ENCODE results near the gene ANKRD33.

ANKRD33 gene

GRCh38 chr12:51907856-51908425 is 20.0 kb downstream of the ANKRD33 start:
- no peak overlapping the region for H3K9ac ChIP-seq (ENCODE audit: low read depth, low read length)
- no peaks in the 10 kb centered on the region for H3K9me3 ChIP-seq (ENCODE audit: insufficient read depth, low read depth, low read length)
- H3K4me1 ChIP-seq (ENCODE audit: insufficient read depth, low read length) = 0 out of 2 replicates have a peak, but pooled peaks cover 2% of the 10 kb centered on the region
- H3K36me3 ChIP-seq (ENCODE audit: insufficient read depth, low read depth, low read length) = no peaks in the 10 kb centered on the region
- peaks cover 61% of the 10 kb centered on the region for H3K27me3 ChIP-seq (ENCODE audit: insufficient read depth, low read length)
- H3K27ac ChIP-seq (ENCODE audit: low read length) = no peak overlapping the region
- H3K4me3 ChIP-seq (ENCODE audit: low read length) = peak overlapping the region; percentile 61; the same call in 1 of the 2 replicates

- H3K27me3 ChIP-seq (ENCODE audit: insufficient read depth, low read length) = peaks cover 61% of the 10 kb centered on the region
- H3K4me3 ChIP-seq (ENCODE audit: low read length) = no peak overlapping the region
- no peak overlapping the region for H3K9ac ChIP-seq (ENCODE audit: low read depth, low read length)
- no peak overlapping the region for H3K27ac ChIP-seq (ENCODE audit: low read length)
- no peaks in the 10 kb centered on the region for H3K9me3 ChIP-seq (ENCODE audit: insufficient read depth, low read depth, low read length)
- 0 out of 2 replicates have a peak, but pooled peaks cover 2% of the 10 kb centered on the region for H3K4me1 ChIP-seq (ENCODE audit: insufficient read depth, low read length)
- no peaks in the 10 kb centered on the region for H3K36me3 ChIP-seq (ENCODE audit: insufficient read depth, low read depth, low read length)
Observed at GRCh38 chr12:51908876-51909592, 21.1 kb downstream of the ANKRD33 start.

- Histone ChIP-seq H3K27me3 (ENCODE audit: insufficient read depth, low read length) (peaks cover 55% of the 10 kb centered on the region), H3K4me1 (ENCODE audit: insufficient read depth, low read length) (0 out of 2 replicates have a peak, but pooled peaks cover 2% of the 10 kb centered on the region), H3K36me3 (ENCODE audit: insufficient read depth, low read depth, low read length) (no peaks in the 10 kb centered on the region), H3K27ac (ENCODE audit: low read length) (no peak overlapping the region), H3K4me3 (ENCODE audit: low read length) (no peak overlapping the region), H3K9ac (ENCODE audit: low read depth, low read length) (no peak overlapping the region), H3K9me3 (ENCODE audit: insufficient read depth, low read depth, low read length) (no peaks in the 10 kb centered on the region)
Observed at GRCh38 chr12:51910168-51910567, 22.3 kb downstream of the ANKRD33 start.

- H3K4me3 ChIP-seq (ENCODE audit: low read length) = no peak overlapping the region
- no peaks in the 10 kb centered on the region for H3K36me3 ChIP-seq (ENCODE audit: insufficient read depth, low read depth, low read length)
- 0 out of 2 replicates have a peak, but pooled peaks cover 2% of the 10 kb centered on the region for H3K4me1 ChIP-seq (ENCODE audit: insufficient read depth, low read length)
- no peak overlapping the region for H3K9ac ChIP-seq (ENCODE audit: low read depth, low read length)
- no peaks in the 10 kb centered on the region for H3K9me3 ChIP-seq (ENCODE audit: insufficient read depth, low read depth, low read length)
- peaks cover 50% of the 10 kb centered on the region for H3K27me3 ChIP-seq (ENCODE audit: insufficient read depth, low read length)
- H3K27ac ChIP-seq (ENCODE audit: low read length) = no peak overlapping the region
Observed at GRCh38 chr12:51910691-51911090, 22.8 kb downstream of the ANKRD33 start.

GRCh38 chr12:51911307-51911706 is 23.4 kb downstream of the ANKRD33 start:
- Histone ChIP-seq H3K4me3 (ENCODE audit: low read length) (no peak overlapping the region), H3K4me1 (ENCODE audit: insufficient read depth, low read length) (0 out of 2 replicates have a peak, but pooled peaks cover under 1% of the 10 kb centered on the region)

GRCh38 chr12:51911788-51912711 is 24.1 kb downstream of the ANKRD33 start:
- H3K4me3 ChIP-seq (ENCODE audit: low read length) = no peak overlapping the region
- no peak overlapping the region for H3K27ac ChIP-seq (ENCODE audit: low read length)
- no peaks in the 10 kb centered on the region for H3K36me3 ChIP-seq (ENCODE audit: insufficient read depth, low read depth, low read length)
- H3K4me1 ChIP-seq (ENCODE audit: insufficient read depth, low read length) = no peaks in the 10 kb centered on the region
- no peaks in the 10 kb centered on the region for H3K9me3 ChIP-seq (ENCODE audit: insufficient read depth, low read depth, low read length)
- no peak overlapping the region for H3K9ac ChIP-seq (ENCODE audit: low read depth, low read length)
- H3K27me3 ChIP-seq (ENCODE audit: insufficient read depth, low read length) = peaks cover 36% of the 10 kb centered on the region

More at GRCh38 chr12:51911307-51911706, 23.4 kb downstream of the ANKRD33 start:
- no peaks in the 10 kb centered on the region for H3K36me3 ChIP-seq (ENCODE audit: insufficient read depth, low read depth, low read length)
- H3K9me3 ChIP-seq (ENCODE audit: insufficient read depth, low read depth, low read length) = no peaks in the 10 kb centered on the region
- no peak overlapping the region for H3K9ac ChIP-seq (ENCODE audit: low read depth, low read length)
- H3K27me3 ChIP-seq (ENCODE audit: insufficient read depth, low read length) = peaks cover 44% of the 10 kb centered on the region
- no peak overlapping the region for H3K27ac ChIP-seq (ENCODE audit: low read length)

GRCh38 chr12:51913071-51914033 is 25.4 kb downstream of the ANKRD33 start:
- H3K9me3 ChIP-seq (ENCODE audit: insufficient read depth, low read depth, low read length) = no peaks in the 10 kb centered on the region
- no peaks in the 10 kb centered on the region for H3K36me3 ChIP-seq (ENCODE audit: insufficient read depth, low read depth, low read length)
- H3K27ac ChIP-seq (ENCODE audit: low read length) = no peak overlapping the region
- no peak overlapping the region for H3K9ac ChIP-seq (ENCODE audit: low read depth, low read length)
- no peak overlapping the region for H3K4me3 ChIP-seq (ENCODE audit: low read length)
- H3K4me1 ChIP-seq (ENCODE audit: insufficient read depth, low read length) = no peaks in the 10 kb centered on the region
- peaks cover 23% of the 10 kb centered on the region for H3K27me3 ChIP-seq (ENCODE audit: insufficient read depth, low read length)

GRCh38 chr12:51914034-51914923 is 26.4 kb downstream of the ANKRD33 start:
- Histone ChIP-seq H3K4me3 (ENCODE audit: low read length) (no peak overlapping the region), H3K4me1 (ENCODE audit: insufficient read depth, low read length) (no peaks in the 10 kb centered on the region), H3K9ac (ENCODE audit: low read depth, low read length) (no peak overlapping the region), H3K9me3 (ENCODE audit: insufficient read depth, low read depth, low read length) (no peaks in the 10 kb centered on the region), H3K27me3 (ENCODE audit: insufficient read depth, low read length) (peaks cover 14% of the 10 kb centered on the region), H3K36me3 (ENCODE audit: insufficient read depth, low read depth, low read length) (no peaks in the 10 kb centered on the region), H3K27ac (ENCODE audit: low read length) (no peak overlapping the region)

GRCh38 chr12:51915003-51915625 is 27.2 kb downstream of the ANKRD33 start:
- no peaks in the 10 kb centered on the region for H3K36me3 ChIP-seq (ENCODE audit: insufficient read depth, low read depth, low read length)
- no peak overlapping the region for H3K4me3 ChIP-seq (ENCODE audit: low read length)
- H3K9ac ChIP-seq (ENCODE audit: low read depth, low read length) = no peak overlapping the region
- no peaks in the 10 kb centered on the region for H3K9me3 ChIP-seq (ENCODE audit: insufficient read depth, low read depth, low read length)
- H3K4me1 ChIP-seq (ENCODE audit: insufficient read depth, low read length) = no peaks in the 10 kb centered on the region
- H3K27me3 ChIP-seq (ENCODE audit: insufficient read depth, low read length) = peaks cover 5% of the 10 kb centered on the region
- no peak overlapping the region for H3K27ac ChIP-seq (ENCODE audit: low read length)

- no peak overlapping the region for H3K4me3 ChIP-seq (ENCODE audit: low read length)
- H3K4me1 ChIP-seq (ENCODE audit: insufficient read depth, low read length) = peaks cover under 1% of the 10 kb centered on the region; the same call in 1 of the 2 replicates
- H3K36me3 ChIP-seq (ENCODE audit: insufficient read depth, low read depth, low read length) = no peaks in the 10 kb centered on the region
- no peaks in the 10 kb centered on the region for H3K27me3 ChIP-seq (ENCODE audit: insufficient read depth, low read length)
- no peak overlapping the region for H3K27ac ChIP-seq (ENCODE audit: low read length)
- H3K9ac ChIP-seq (ENCODE audit: low read depth, low read length) = no peak overlapping the region
- no peaks in the 10 kb centered on the region for H3K9me3 ChIP-seq (ENCODE audit: insufficient read depth, low read depth, low read length)
Observed at GRCh38 chr12:51915951-51916350, 28.0 kb downstream of the ANKRD33 start.
